ENCODE data around the gene LRRC7. TPM values are rescaled to one million over a fixed set of nuclear protein-coding genes. Genes with fewer than 3 reads are reported as not detected.

LRRC7 gene
- total and polyA plus RNA-seq, 2 of the 8 experiments (the other 6 are each of a cell fraction or from before 2014, with no cell fraction given), result 0.03 to 0.17 TPM

GRCh38 chr1:69649383-69649990 is 81.8 kb downstream of the LRRC7 start:
- H3K9ac ChIP-seq (replicated peaks in 1 of 4; ENCODE audit: extremely low read depth in 1 of 4, low read depth in 3 of 4, low read length in 3 of 4), result no peak overlapping the region
- no peak overlapping the region for H3K56ac ChIP-seq (replicated peaks; ENCODE audit: insufficient read length, low read depth, low read length)
- FAIRE-seq, result no peak
- H4K20me1 ChIP-seq (replicated peaks in 1 of 2; ENCODE audit: control insufficient read depth in 1 of 2, insufficient read depth in 2 of 2, low read length in 2 of 2), result no peaks in the 10 kb centered on the region
- no peak overlapping the region for H3K27ac ChIP-seq (ENCODE audit: low read depth, low read length)
- H3K4me1 ChIP-seq (replicated peaks in 1 of 4; ENCODE audit: control insufficient read depth in 3 of 4, insufficient read depth in 4 of 4, low read length in 3 of 4), result no peaks in the 10 kb centered on the region
- H2BK5ac ChIP-seq (ENCODE audit: low read depth, low read length), result no peak overlapping the region
- no peaks in the 10 kb centered on the region for H3K27me3 ChIP-seq (replicated peaks in 1 of 4; ENCODE audit: control insufficient read depth in 3 of 4, extremely low read depth in 1 of 4, insufficient read depth in 3 of 4, low read length in 3 of 4)
- POLR2A ChIA-PET (ENCODE audit: partially characterized antibody), result no interaction called here
- no peaks in the 10 kb centered on the region for H3K9me3 ChIP-seq (ENCODE audit: insufficient read depth in 2 of 2, low read depth in 1 of 2, low read length in 1 of 2)
- H2AFZ ChIP-seq (ENCODE audit: low read length), result no peak overlapping the region
- no peak overlapping the region for H2AK5ac ChIP-seq (ENCODE audit: low read depth, low read length)
- no peak overlapping the region for H4K5ac ChIP-seq (ENCODE audit: insufficient read length, low read depth, low read length)
- H2BK120ac ChIP-seq (replicated peaks; ENCODE audit: low read depth, low read length), result no peak overlapping the region
- no peaks in the 10 kb centered on the region for H3K36me3 ChIP-seq (ENCODE audit: control insufficient read depth in 2 of 4, insufficient read depth in 4 of 4, low read length in 3 of 4)
- no peaks in the 10 kb centered on the region for H3K79me2 ChIP-seq (ENCODE audit: control insufficient read depth in 1 of 2, insufficient read depth in 2 of 2, low read length in 2 of 2)
- H3K4me2 ChIP-seq (ENCODE audit: insufficient read depth in 1 of 2, low read depth in 2 of 2, low read length in 2 of 2), result no peak overlapping the region
- H3K4me3 ChIP-seq (ENCODE audit: extremely low read depth in 1 of 4, insufficient read depth in 2 of 4, low read depth in 3 of 4, low read length in 4 of 4), result no peak overlapping the region
- 93% methylated on average over 5 of the region's 5 CpGs; no CpG with 5 or more reads in 1 of the 2 experiments for WGBS, 2 experiments (ENCODE audit: extremely low coverage in 1 of 2, insufficient coverage in 1 of 2, insufficient read length in 1 of 2, insufficient replicate concordance in 2 of 2, low coverage in 1 of 2, low lambda C conversion rate in 2 of 2, missing lambda C conversion rate in 1 of 2)
- no peak overlapping the region for H2BK12ac ChIP-seq (ENCODE audit: low read depth, low read length)
- no peak overlapping the region for H4K8ac ChIP-seq (ENCODE audit: extremely low read depth, insufficient read depth, low read length)
- H3K79me1 ChIP-seq (ENCODE audit: low read depth, low read length), result no peaks in the 10 kb centered on the region
- no peak overlapping the region for H2BK15ac ChIP-seq (ENCODE audit: low read length)
- H3K18ac ChIP-seq (ENCODE audit: extremely low read depth, low read length), result no peak overlapping the region
- CTCF ChIA-PET (ENCODE audit: partially characterized antibody), result interaction anchor here (1.2 kb wide), 1 partner anchor 15 kb away, joined by 3 read pairs; no protein-coding TSS in a partner anchor
- TF ChIP-seq RNF2 (IDR thresholded peaks at IDR 0.05; ENCODE audit: borderline replicate concordance, low read depth, low read length, missing control alignments, poor library complexity, severe bottlenecking), result no peak
- no peaks in the 10 kb centered on the region for H3K23me2 ChIP-seq (ENCODE audit: low read depth, low read length)
- DNase-seq (ENCODE audit: low read depth in 1 of 2, low spot score in 2 of 2), result no peak
- no peak overlapping the region for H4K91ac ChIP-seq (replicated peaks; ENCODE audit: insufficient read length, low read length)
- no peak overlapping the region for H3K4ac ChIP-seq (replicated peaks; ENCODE audit: insufficient read length, low read depth, low read length)
- H2BK20ac ChIP-seq (ENCODE audit: low read length), result no peak overlapping the region
- H3K14ac ChIP-seq (ENCODE audit: insufficient read length), result no peak overlapping the region
- no peak overlapping the region for H3K23ac ChIP-seq (ENCODE audit: insufficient read length)
